Skeletal muscle satellite cell (primary cell): Measurements from ENCODE around the gene FTO.
"Not testable (repeated sequence)": the region's sequence is repeated elsewhere in the genome, so short reads cannot be mapped to it uniquely, and the experiment has no call there.

Experiments used
- H3K27me3 ChIP-seq: 2 replicates; pipeline ENCODE4 v1.7.0; 2013; ENCODE audit warnings: low read length; ENCODE audit not compliant: control insufficient read depth, insufficient read depth
- H3K36me3 ChIP-seq: 2 replicates; pipeline ENCODE4 v1.7.0; 2013; ENCODE audit warnings: mild to moderate bottlenecking, control low read depth, low read length; ENCODE audit not compliant: insufficient read depth
- H3K4me1 ChIP-seq: 2 replicates; pipeline ENCODE4 v1.7.0; 2013; ENCODE audit warnings: low read length; ENCODE audit not compliant: control insufficient read depth, insufficient read depth
- H3K4me2 ChIP-seq: 2 replicates; pipeline ENCODE4 v1.7.0; 2013; ENCODE audit warnings: mild to moderate bottlenecking, low read length
- H3K4me3 ChIP-seq: 2 replicates; pipeline ENCODE4 v1.7.0; 2013; ENCODE audit warnings: low read length
- H3K9ac ChIP-seq: 2 replicates; pipeline ENCODE4 v1.7.0; 2013; ENCODE audit warnings: mild to moderate bottlenecking, low read depth, low read length, moderate library complexity
- H3K9me3 ChIP-seq: replicated peaks from 2 replicates; pipeline ENCODE4 v1.7.0; 2013; ENCODE audit warnings: mild to moderate bottlenecking, control low read depth, low read length

Gene FTO

GRCh38 chr16:54176376-54176901, 472.5 kb downstream of the FTO start:
- Histone ChIP-seq H3K4me3 (no peak overlapping the region), H3K36me3 (no peaks in the 10 kb centered on the region), H3K9me3 (no peaks in the 10 kb centered on the region), H3K9ac (no peak overlapping the region), H3K4me2 (no peak overlapping the region), H3K27me3 (peaks cover 10% of the 10 kb centered on the region), H3K4me1 (no peaks in the 10 kb centered on the region)

DNA sequence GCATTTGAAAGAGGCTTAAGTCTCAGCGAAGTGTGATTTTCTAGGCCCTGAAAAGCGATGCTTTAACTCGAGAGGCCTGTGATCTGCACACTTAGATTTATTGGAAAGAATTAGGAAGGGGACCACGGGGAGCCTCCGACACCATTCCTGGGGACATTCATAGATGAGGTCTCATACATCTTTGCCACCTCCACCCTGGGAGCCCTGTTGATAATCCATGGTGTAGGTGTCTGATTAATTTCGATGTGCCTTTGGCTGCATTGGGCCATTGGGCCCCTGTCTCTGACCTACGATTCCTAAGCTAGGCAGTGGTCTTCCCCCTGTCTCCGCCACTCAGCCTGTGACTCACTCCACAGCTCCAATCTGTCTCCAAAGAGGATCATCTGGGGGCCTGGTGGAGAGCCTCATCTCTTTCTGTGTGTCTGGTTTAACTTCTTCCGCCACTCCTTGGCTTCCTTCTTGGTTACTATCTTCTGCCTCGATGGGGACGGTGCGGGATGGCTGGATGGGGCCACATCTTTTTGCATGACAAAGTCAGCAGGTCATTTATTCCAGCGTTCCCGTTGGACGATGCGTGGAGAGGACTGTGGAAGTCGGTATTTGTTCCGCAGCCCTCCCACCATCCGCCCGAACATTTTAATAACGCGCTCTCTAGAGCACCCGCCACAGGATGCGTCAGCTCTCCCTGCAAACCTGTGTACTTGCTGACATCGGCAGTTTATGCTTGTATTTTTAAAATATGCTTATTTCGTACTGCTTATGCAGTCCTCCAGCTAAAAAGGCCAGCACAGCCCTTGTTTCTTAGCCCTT, 473.3 kb downstream of the FTO start:
- Histone ChIP-seq H3K27me3 (peaks cover 7% of the 10 kb centered on the region), H3K36me3 (no peaks in the 10 kb centered on the region), H3K9me3 (no peaks in the 10 kb centered on the region), H3K4me3 (no peak overlapping the region), H3K4me2 (no peak overlapping the region), H3K9ac (no peak overlapping the region), H3K4me1 (no peaks in the 10 kb centered on the region)

DNA sequence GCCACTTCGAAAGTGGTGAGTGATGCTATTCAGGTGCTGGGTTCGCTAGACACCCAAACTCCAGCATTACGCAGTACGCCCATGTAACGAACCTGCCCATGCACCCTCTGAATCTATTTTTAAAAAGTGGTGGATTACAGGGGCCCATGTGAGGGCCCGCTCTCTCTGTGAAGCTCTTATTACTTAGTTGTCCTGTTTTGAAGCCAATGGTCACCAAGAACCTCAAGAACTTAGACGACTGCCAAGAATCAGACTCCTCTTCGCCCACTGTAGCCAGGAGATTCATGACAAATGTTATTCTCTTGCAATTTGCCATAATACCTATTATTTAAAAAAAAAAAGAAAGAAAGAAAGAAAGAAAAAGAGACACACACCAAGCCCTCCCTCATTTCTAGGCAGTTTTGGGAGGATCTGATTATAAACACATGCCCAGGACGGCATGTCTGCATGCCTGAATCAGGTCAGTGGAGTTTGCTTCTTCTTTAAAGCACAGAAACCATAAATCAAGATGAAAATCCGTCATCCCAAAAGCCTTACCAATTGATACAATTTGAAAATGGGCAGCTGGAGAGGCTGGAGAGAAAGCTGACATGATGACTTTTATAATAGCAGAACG, 474.0 kb downstream of the FTO start:
- Histone ChIP-seq H3K4me1 (no peaks in the 10 kb centered on the region), H3K9me3 (no peaks in the 10 kb centered on the region), H3K4me2 (no peak overlapping the region), H3K27me3 (no peaks in the 10 kb centered on the region), H3K9ac (no peak overlapping the region), H3K36me3 (no peaks in the 10 kb centered on the region), H3K4me3 (no peak overlapping the region)

DNA sequence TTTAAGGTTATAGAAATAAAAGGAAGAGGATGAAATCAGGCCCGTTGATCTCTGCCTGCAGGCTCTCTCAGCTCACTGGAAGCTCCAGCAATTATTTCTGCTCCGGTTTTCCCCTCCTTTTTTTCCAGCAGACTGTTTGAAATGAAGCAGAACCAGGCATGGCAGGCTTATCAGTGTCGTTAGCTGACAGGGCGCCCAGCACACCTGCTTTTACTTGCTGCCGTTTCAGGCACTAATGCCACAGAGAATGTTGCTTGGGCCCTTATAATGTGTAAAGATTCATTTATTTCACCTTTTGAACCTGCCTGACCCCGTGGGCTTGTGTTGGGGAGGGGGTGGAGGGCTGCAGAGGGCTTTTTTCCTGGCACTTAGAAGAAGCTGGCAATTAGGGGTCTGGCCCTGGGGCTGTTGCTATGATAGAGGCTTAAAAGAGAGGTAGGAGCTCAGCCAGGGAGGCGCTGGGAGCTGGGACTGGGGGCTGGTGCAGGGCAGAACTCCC, 474.6 kb downstream of the FTO start:
- no peaks in the 10 kb centered on the region for H3K4me1 ChIP-seq
- H3K9ac ChIP-seq, result no peak overlapping the region
- no peak overlapping the region for H3K4me3 ChIP-seq
- H3K4me2 ChIP-seq, result no peak overlapping the region
- H3K36me3 ChIP-seq, result no peaks in the 10 kb centered on the region
- H3K27me3 ChIP-seq, result no peaks in the 10 kb centered on the region
- no peaks in the 10 kb centered on the region for H3K9me3 ChIP-seq

DNA sequence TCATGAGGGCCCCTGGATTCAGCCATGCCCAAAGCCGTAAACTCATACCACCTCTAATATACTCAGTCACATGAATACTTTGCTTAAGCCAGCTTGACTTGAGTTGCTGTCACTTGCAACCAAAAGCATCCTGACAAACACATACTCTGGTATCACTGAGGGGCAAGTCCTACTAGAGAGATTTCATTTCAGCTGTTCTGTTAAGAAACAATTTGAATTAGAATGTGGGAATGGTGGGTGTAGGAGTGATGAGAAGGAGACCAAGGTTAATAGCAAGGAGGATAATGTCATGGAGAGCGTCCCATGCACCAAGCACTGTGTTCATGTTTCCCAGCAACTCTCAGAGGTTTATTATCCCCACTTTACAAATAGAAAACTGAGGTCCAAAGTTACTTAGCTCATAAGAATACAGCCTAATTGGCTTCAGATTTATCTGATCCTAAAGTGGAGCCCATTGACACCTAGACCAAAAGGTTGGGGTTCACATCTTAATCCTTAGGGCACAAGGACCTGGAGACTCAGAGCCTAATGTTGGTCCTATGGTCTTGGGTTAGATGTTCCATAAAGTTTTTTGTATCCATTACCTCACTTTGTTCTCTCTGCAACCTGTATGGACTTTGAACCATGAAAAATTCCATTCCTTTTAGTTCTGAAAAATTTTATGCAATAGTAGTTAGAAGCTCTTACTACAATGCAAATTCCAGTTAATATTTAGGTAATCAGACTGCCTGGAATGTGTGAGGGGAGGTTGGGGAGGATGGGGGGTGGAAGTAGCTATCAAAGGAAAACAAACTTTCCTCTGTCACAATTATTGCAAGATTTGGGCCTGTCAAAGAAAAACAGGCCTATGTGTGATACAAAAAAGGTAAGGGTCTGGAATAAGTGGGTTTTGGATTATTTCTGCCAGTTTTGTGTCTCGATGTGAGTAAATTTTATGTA, 476.7 kb downstream of the FTO start:
- no peaks in the 10 kb centered on the region for H3K36me3 ChIP-seq
- no peaks in the 10 kb centered on the region for H3K4me1 ChIP-seq
- H3K27me3 ChIP-seq, result peaks cover 7% of the 10 kb centered on the region
- H3K9me3 ChIP-seq, result no peaks in the 10 kb centered on the region
- H3K9ac ChIP-seq, result no peak overlapping the region
- H3K4me2 ChIP-seq, result no peak overlapping the region
- H3K4me3 ChIP-seq, result no peak overlapping the region

- H3K27me3 ChIP-seq, result peaks cover 14% of the 10 kb centered on the region
- not testable (repeated sequence) for H3K4me3 ChIP-seq, H3K36me3 ChIP-seq, H3K9me3 ChIP-seq, H3K9ac ChIP-seq, H3K4me1 ChIP-seq, H3K4me2 ChIP-seq
Measured at GRCh38 chr16:54181683-54182329, 477.9 kb downstream of the FTO start.

GRCh38 chr16:54185045-54185444, 481.1 kb downstream of the FTO start:
- no peak overlapping the region for H3K9ac ChIP-seq
- no peaks in the 10 kb centered on the region for H3K4me1 ChIP-seq
- peaks cover 26% of the 10 kb centered on the region for H3K27me3 ChIP-seq
- no peak overlapping the region for H3K4me2 ChIP-seq
- H3K4me3 ChIP-seq, result no peak overlapping the region
- no peaks in the 10 kb centered on the region for H3K36me3 ChIP-seq
- H3K9me3 ChIP-seq, result no peaks in the 10 kb centered on the region

GRCh38 chr16:54191163-54191562, 487.2 kb downstream of the FTO start:
- H3K9me3 ChIP-seq, result peaks cover 4% of the 10 kb centered on the region
- H3K36me3 ChIP-seq, result no peaks in the 10 kb centered on the region
- no peak overlapping the region for H3K4me3 ChIP-seq
- H3K27me3 ChIP-seq, result peaks cover 18% of the 10 kb centered on the region
- no peak overlapping the region for H3K9ac ChIP-seq
- peaks cover 17% of the 10 kb centered on the region for H3K4me1 ChIP-seq
- H3K4me2 ChIP-seq, result no peak overlapping the region

DNA sequence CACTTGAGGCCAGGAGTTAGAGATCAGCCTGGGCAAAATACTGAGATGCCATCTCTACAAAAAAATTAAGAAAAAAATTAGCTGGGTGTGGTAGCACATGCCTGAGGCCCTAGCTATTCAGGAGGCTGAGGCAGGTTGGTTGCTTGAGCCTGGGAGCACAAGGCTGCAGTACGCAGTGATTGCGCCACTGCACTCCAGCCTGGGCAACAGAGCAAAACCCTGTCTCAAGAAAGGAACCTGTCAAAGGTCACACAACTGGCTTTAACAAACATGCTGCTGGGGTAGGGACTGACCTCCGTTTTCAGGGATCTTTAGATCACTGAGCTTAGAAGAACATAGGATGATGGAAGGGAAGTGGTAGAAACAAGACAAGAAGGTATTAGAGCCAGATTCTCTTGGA, 487.6 kb downstream of the FTO start:
- peaks cover 4% of the 10 kb centered on the region for H3K9me3 ChIP-seq
- H3K27me3 ChIP-seq, result peaks cover 14% of the 10 kb centered on the region
- H3K9ac ChIP-seq, result no peak overlapping the region
- peaks cover 17% of the 10 kb centered on the region for H3K4me1 ChIP-seq
- no peak overlapping the region for H3K4me2 ChIP-seq
- no peaks in the 10 kb centered on the region for H3K36me3 ChIP-seq
- no peak overlapping the region for H3K4me3 ChIP-seq

GRCh38 chr16:54193013-54193664, 489.2 kb downstream of the FTO start:
- no peaks in the 10 kb centered on the region for H3K27me3 ChIP-seq
- H3K36me3 ChIP-seq, result no peaks in the 10 kb centered on the region
- H3K9me3 ChIP-seq, result peaks cover 4% of the 10 kb centered on the region
- H3K9ac ChIP-seq, result peak overlapping the region; percentile 76
- H3K4me2 ChIP-seq, result peak overlapping the region; percentile 84
- peaks cover 17% of the 10 kb centered on the region for H3K4me1 ChIP-seq
- H3K4me3 ChIP-seq, result peak overlapping the region; percentile 60
